ENCODE results near the gene EID2B. TPM values are rescaled to one million over a fixed set of nuclear protein-coding genes. Genes with fewer than 3 reads are reported as not detected.

EID2B gene
- total and polyA plus RNA-seq, 2 of the 13 experiments (the other 11 are each of a cell fraction or from before 2014, with no cell fraction given) = 2.5 to 3.7 TPM

DNA sequence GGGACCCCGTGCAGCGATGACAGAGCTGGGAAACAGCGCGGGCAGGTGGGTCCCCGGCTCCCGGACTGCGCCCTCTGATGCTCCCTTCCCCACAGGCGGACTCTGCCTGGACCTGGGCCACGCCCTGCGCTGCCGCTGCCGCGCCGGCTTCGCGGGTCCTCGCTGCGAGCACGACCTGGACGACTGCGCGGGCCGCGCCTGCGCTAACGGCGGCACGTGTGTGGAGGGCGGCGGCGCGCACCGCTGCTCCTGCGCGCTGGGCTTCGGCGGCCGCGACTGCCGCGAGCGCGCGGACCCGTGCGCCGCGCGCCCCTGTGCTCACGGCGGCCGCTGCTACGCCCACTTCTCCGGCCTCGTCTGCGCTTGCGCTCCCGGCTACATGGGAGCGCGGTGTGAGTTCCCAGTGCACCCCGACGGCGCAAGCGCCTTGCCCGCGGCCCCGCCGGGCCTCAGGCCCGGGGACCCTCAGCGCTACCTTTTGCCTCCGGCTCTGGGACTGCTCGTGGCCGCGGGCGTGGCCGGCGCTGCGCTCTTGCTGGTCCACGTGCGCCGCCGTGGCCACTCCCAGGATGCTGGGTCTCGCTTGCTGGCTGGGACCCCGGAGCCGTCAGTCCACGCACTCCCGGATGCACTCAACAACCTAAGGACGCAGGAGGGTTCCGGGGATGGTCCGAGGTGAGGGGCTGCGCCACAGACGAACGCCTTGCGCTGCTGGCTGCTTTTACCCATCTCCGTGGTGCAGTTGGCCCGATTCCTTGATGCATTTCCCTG is 25.5 kb downstream of the EID2B start (continued):
- TF ChIP-seq, protein P1, sequence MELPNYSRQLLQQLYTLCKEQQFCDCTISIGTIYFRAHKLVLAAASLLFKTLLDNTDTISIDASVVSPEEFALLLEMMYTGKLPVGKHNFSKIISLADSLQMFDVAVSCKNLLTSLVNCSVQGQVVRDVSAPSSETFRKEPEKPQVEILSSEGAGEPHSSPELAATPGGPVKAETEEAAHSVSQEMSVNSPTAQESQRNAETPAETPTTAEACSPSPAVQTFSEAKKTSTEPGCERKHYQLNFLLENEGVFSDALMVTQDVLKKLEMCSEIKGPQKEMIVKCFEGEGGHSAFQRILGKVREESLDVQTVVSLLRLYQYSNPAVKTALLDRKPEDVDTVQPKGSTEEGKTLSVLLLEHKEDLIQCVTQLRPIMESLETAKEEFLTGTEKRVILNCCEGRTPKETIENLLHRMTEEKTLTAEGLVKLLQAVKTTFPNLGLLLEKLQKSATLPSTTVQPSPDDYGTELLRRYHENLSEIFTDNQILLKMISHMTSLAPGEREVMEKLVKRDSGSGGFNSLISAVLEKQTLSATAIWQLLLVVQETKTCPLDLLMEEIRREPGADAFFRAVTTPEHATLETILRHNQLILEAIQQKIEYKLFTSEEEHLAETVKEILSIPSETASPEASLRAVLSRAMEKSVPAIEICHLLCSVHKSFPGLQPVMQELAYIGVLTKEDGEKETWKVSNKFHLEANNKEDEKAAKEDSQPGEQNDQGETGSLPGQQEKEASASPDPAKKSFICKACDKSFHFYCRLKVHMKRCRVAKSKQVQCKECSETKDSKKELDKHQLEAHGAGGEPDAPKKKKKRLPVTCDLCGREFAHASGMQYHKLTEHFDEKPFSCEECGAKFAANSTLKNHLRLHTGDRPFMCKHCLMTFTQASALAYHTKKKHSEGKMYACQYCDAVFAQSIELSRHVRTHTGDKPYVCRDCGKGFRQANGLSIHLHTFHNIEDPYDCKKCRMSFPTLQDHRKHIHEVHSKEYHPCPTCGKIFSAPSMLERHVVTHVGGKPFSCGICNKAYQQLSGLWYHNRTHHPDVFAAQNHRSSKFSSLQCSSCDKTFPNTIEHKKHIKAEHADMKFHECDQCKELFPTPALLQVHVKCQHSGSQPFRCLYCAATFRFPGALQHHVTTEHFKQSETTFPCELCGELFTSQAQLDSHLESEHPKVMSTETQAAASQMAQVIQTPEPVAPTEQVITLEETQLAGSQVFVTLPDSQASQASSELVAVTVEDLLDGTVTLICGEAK (IDR thresholded peaks at IDR 0.05) = no peak
- TF ChIP-seq, protein P1 (CRISPR knock-in tag; IDR thresholded peaks at IDR 0.05) = peak; percentile 69; the same call in 1 of the 2 replicates
- peak; percentile 82 for TF ChIP-seq BHLHE40 (IDR thresholded peaks at IDR 0.05; ENCODE audit: low read length)
- peak; percentile 25; the same call in 1 of the 2 replicates for TF ChIP-seq FOXO1 (CRISPR knock-in tag; IDR thresholded peaks at IDR 0.05)
- peak; percentile 86; the same call in 1 of the 2 replicates for TF ChIP-seq ZNF790 (CRISPR knock-in tag; IDR thresholded peaks at IDR 0.05; ENCODE audit: borderline replicate concordance)
- TF ChIP-seq MTF1 (CRISPR knock-in tag; IDR thresholded peaks at IDR 0.05) = peak; percentile 90
- TF ChIP-seq ZNF317 (CRISPR knock-in tag; IDR thresholded peaks at IDR 0.05) = no peak
- peak; percentile 49; the same call in 1 of the 2 replicates for TF ChIP-seq TP53 (CRISPR knock-in tag; conservative IDR thresholded peaks at IDR 0.05)
- peak; percentile 85; the same call in 1 of the 2 replicates for TF ChIP-seq ZFP36L1 (CRISPR knock-in tag; IDR thresholded peaks at IDR 0.05)
- TF ChIP-seq, protein P2, sequence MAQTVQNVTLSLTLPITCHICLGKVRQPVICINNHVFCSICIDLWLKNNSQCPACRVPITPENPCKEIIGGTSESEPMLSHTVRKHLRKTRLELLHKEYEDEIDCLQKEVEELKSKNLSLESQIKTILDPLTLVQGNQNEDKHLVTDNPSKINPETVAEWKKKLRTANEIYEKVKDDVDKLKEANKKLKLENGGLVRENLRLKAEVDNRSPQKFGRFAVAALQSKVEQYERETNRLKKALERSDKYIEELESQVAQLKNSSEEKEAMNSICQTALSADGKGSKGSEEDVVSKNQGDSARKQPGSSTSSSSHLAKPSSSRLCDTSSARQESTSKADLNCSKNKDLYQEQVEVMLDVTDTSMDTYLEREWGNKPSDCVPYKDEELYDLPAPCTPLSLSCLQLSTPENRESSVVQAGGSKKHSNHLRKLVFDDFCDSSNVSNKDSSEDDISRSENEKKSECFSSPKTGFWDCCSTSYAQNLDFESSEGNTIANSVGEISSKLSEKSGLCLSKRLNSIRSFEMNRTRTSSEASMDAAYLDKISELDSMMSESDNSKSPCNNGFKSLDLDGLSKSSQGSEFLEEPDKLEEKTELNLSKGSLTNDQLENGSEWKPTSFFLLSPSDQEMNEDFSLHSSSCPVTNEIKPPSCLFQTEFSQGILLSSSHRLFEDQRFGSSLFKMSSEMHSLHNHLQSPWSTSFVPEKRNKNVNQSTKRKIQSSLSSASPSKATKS (CRISPR knock-in tag; IDR thresholded peaks at IDR 0.05) = no peak; the same call in 1 of the 2 replicates
- no peak for TF ChIP-seq U2AF1 (optimal IDR thresholded peaks at IDR 0.05; ENCODE audit: low read depth, low read length)
- TF ChIP-seq ZSCAN12 (CRISPR knock-in tag; IDR thresholded peaks at IDR 0.05) = peak; percentile 81; the same call in 1 of the 2 replicates
- peak; percentile 97 for TF ChIP-seq CENPT (CRISPR knock-in tag; IDR thresholded peaks at IDR 0.05; ENCODE audit: low read depth)
- peak; percentile 94; the same call in 1 of the 2 replicates for TF ChIP-seq FOXC1 (CRISPR knock-in tag; IDR thresholded peaks at IDR 0.05; ENCODE audit: borderline replicate concordance)
- peak; percentile 93 for TF ChIP-seq SALL2 (CRISPR knock-in tag; IDR thresholded peaks at IDR 0.05)

Data from HepG2 (cell line).